Left renal cortex interstitium (tissue), 4 donors: ENCODE measurements around the gene ARPC2. TPM values are rescaled to one million over a fixed set of nuclear protein-coding genes. Genes with fewer than 3 reads are reported as not detected.

Experiments
- DNase-seq, 4 donors: peaks; one replicate each; pipeline ENCODE4 v3.0.0-alpha.2; 2013; ENCODE audit warnings: low read depth in 4 of 4, low spot score in 2 of 4, missing footprints in 1 of 4
- polyA plus RNA-seq, 4 donors: library from polyadenylated mRNA; unstranded; fragments of 120-200 nt; gene quantifications; one replicate each; pipeline ENCODE4 v1.2.1, GENCODE V29; 2013; ENCODE audit not compliant: insufficient read length in 4 of 4

ARPC2 gene
- polyA plus RNA-seq, 4 donors: 234 to 264 (median 257) TPM

- no peak for DNase-seq
Measured at GRCh38 chr2:218216336-218216673, 684 bp upstream of the ARPC2 start.

GRCh38 chr2:218217360-218218267 is 625 bp downstream of the ARPC2 start:
- DNase-seq: peak in 1 of 4 donors; percentile 13

GRCh38 chr2:218218268-218219185 is 1.5 kb downstream of the ARPC2 start:
- DNase-seq: no peak

- no peak for DNase-seq
Measured at GRCh38 chr2:218219934-218220333, 2.9 kb downstream of the ARPC2 start.

GRCh38 chr2:218221000-218221399 is 4.0 kb downstream of the ARPC2 start:
- no peak for DNase-seq

- DNase-seq: no peak
Measured at GRCh38 chr2:218223046-218223445, 6.1 kb downstream of the ARPC2 start.

- no peak for DNase-seq
Measured at GRCh38 chr2:218224186-218224585, 7.2 kb downstream of the ARPC2 start.

- DNase-seq: no peak
Measured at GRCh38 chr2:218226903-218227302, 9.9 kb downstream of the ARPC2 start.

GRCh38 chr2:218228366-218229090 is 11.5 kb downstream of the ARPC2 start:
- no peak for DNase-seq

GRCh38 chr2:218229239-218229638 is 12.2 kb downstream of the ARPC2 start:
- no peak for DNase-seq

GRCh38 chr2:218229851-218230250 is 12.9 kb downstream of the ARPC2 start:
- no peak for DNase-seq

- no peak for DNase-seq
Measured at GRCh38 chr2:218230882-218231281, 13.9 kb downstream of the ARPC2 start.

- DNase-seq: no peak
Measured at GRCh38 chr2:218233543-218233942, 16.6 kb downstream of the ARPC2 start.

- no peak for DNase-seq
Measured at GRCh38 chr2:218234521-218234920, 17.5 kb downstream of the ARPC2 start.

GRCh38 chr2:218235017-218235416 is 18.0 kb downstream of the ARPC2 start:
- DNase-seq: no peak

- DNase-seq: no peak
Measured at GRCh38 chr2:218236829-218237228, 19.8 kb downstream of the ARPC2 start.

GRCh38 chr2:218238887-218239286 is 21.9 kb downstream of the ARPC2 start:
- no peak for DNase-seq

- DNase-seq: no peak
Measured at GRCh38 chr2:218244204-218244603, 27.2 kb downstream of the ARPC2 start.

- DNase-seq: no peak
Measured at GRCh38 chr2:218244665-218245064, 27.7 kb downstream of the ARPC2 start.

GRCh38 chr2:218245214-218245613 is 28.2 kb downstream of the ARPC2 start:
- no peak for DNase-seq

- DNase-seq: no peak
Measured at GRCh38 chr2:218249691-218250090, 32.7 kb downstream of the ARPC2 start.
